HUDEP-2 (cell line): ENCODE results near the gene FAM32A.
"Not testable (repeated sequence)": the region's sequence is repeated elsewhere in the genome, so short reads cannot be mapped to it uniquely, and the experiment has no call there.

ENCODE experiments used
- DNase-seq, 76 experiments: peaks; one replicate each; lab custom pipeline; 2025; ENCODE audit not compliant: unreplicated experiment in 76 of 76; lab: John Stamatoyannopoulos, UW

Gene FAM32A

GRCh38 chr19:16161840-16162239, 23.4 kb upstream of the FAM32A start:
- DNase-seq: no peak

DNA sequence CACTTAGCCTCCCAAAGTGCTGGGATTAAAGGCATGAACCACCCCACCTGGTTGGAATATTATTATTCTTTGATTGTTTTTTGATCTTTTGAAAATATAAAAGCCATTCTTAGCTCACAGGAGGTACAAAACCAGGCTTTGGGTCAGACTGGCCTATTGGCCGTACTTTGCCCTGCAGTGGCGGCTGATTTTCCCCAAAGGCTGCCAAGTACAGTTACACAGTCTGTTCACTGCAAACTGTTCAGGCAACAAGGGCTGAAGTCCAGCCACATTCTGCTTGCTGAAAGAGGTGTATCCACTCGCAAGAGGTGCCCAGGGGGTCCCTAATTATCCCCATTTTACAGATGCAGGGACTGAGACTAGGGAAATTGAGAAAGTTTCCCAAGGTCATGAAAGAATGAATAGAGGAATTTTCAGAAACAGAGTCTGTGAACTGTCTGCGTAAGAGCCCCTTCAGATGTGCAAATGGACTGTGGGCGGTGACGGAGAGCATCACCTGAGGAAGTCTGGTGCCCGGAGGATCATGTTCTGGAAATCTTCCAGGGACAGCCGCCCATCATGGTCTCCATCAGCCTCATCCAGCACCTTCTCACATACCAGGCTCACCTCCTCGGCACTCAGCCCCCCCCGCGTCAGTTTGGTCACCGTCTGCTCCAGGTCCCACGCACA, 20.9 kb upstream of the FAM32A start:
- no peak for DNase-seq

DNA sequence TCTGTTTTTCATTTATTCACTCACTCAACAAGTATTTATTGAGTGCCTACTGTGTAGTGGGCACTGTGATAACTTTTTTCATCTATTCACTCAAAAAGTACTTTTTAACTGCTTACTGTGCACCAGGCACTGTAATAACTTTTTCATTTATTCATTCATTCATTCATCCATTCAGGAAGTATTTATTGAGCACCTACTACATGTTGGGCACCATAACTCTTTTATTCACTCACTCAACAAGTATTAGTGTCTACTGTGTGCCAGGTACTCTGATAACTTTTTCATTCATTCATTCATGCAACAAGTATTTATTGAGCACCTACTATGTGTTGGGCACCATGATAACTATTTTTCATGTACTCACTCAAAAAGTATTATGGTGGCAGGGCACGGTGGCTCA, 18.8 kb upstream of the FAM32A start:
- no peak for DNase-seq

DNA sequence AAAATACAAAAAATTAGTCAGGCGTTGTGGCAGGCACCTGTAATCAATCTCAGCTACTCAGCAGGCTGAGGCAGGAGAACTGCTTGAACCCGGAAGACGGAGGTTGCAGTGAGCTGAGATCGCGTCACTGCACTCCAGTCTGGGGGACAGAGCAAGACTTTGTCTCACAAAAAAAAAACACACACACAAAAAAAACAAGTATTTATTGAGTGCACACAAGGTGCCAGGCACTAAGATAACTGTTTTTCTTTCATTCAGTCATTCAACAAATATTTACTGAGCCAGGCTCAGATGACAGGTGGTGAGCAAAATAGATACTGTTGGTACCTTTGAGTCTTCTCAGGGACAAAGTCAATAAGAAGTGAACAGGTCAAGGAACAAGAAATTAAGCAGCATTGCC, 18.2 kb upstream of the FAM32A start:
- DNase-seq: no peak

- peak in 3 of 76 experiments; percentile 3 to 12 (median 8) for DNase-seq
Observed at GRCh38 chr19:16168465-16169081, 16.6 kb upstream of the FAM32A start.

- no peak for DNase-seq
Observed at GRCh38 chr19:16170134-16170533, 15.1 kb upstream of the FAM32A start.

- DNase-seq: no peak
Observed at GRCh38 chr19:16175954-16176353, 9.3 kb upstream of the FAM32A start.

GRCh38 chr19:16178866-16179265, 6.3 kb upstream of the FAM32A start:
- not testable (repeated sequence) for DNase-seq

- DNase-seq: no peak
Observed at GRCh38 chr19:16180611-16181010, 4.6 kb upstream of the FAM32A start.

GRCh38 chr19:16184665-16185122, 516 bp upstream of the FAM32A start:
- no peak for DNase-seq

- DNase-seq: peak in 30 of 76 experiments; percentile 6 to 48 (median 28)
Observed at GRCh38 chr19:16185768-16186123, 536 bp downstream of the FAM32A start.

GRCh38 chr19:16188521-16188920, 3.3 kb downstream of the FAM32A start:
- no peak for DNase-seq

DNA sequence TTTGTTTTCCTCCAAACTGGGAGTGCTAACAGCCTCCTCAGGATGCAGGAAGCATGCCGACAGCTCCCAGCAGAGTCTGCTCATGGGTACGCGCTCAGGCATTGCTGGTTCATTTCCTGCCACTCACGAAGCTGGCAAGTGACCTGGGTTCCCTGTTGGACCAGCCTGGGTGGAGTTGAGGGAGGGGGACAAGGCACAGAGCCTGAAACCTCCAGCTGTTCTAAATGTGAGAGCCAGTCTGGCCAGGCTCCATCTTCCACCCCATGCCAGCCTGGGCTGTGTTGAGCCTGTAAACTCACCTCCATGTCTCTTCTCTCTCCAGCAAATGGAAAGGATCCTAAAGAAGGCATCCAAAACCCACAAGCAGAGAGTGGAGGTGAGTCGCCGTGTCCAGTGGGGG, 5.0 kb downstream of the FAM32A start:
- DNase-seq: no peak

DNA sequence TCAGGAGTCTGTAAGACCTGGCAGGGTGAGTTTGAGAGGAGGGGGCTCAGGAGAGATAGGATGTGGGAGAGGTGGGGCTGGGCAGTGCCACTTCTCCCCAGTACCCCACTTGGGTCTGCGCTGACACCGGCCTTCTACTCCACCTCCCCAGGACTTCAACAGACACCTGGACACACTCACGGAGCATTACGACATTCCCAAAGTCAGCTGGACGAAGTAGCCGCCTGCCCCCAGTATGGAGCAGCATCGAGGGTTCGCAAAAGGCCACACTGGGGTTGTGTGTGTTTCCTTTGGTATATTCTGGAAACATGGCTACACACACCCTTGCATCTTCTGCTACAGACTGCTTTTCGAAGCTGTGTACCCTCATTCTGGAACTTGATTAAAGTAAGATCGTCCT, 5.5 kb downstream of the FAM32A start:
- no peak for DNase-seq

GRCh38 chr19:16191216-16191908, 6.2 kb downstream of the FAM32A start:
- peak in 1 of 76 experiments; percentile 8 for DNase-seq

DNA sequence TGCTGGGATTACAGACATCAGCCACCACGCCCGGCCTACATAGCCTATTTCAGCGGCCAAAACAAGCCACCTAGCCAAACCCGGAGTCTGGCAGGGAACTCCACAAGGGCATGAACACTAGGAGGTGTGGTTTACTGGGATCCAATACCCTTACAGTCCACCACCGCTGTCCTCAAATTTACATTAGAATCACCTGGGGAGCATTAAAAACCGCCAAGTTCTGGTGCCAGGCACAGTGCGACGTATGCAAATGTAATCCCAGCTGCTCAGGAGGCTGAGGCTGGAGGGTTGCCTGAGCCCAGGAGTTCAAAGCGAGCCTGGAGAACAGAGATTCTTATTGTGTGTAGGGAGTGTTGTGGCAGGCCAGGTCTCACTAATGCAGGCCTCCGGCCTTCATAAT, 8.3 kb downstream of the FAM32A start:
- DNase-seq: no peak

GRCh38 chr19:16197188-16197621, 12.0 kb downstream of the FAM32A start:
- DNase-seq: peak in 35 of 76 experiments; percentile 50 to 99 (median 94)

DNA sequence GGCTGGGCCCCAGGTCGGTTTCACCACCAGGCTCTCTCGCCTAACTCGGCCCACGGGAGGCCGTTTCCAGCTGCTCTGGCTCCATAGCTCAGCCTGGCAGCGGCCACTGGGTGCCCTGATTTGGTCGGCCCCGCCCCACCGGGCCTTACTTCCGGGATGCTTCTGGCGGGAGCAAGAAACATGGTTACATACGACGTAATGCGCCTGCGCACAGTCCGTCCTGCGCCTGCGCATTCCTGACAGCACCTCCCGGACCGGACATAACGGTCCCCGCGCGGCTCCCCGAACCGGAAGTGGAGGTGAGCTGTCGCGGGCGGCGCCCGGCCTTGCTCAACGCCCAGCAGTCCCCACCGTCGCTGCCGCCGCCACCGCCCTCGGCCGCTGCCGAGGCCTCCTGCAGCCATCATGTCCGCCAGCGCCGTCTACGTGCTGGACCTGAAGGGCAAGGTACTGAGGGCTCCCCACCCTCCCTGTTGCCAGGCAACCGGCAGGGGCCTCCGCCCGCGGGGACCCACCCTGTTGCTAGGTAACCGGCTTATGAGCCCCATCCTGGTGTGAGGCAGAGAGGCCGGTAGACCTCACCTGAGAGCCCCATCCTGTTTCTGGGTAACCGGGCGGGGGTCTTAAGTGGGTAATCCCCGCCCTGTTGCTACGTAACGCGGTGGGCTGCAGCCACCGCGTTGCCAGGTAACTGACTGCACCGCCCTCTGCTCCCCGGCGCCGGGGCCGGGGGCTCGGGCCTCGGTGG, 12.6 kb downstream of the FAM32A start, which contains the start of gene AP1M1:
TSS of gene AP1M1 (plus strand) at position 290 of the 748 bp plus-strand sequence. CDS start at position 406, 116 bp downstream.
- DNase-seq: peak; percentile 77 to 100 (median 99)

DNA sequence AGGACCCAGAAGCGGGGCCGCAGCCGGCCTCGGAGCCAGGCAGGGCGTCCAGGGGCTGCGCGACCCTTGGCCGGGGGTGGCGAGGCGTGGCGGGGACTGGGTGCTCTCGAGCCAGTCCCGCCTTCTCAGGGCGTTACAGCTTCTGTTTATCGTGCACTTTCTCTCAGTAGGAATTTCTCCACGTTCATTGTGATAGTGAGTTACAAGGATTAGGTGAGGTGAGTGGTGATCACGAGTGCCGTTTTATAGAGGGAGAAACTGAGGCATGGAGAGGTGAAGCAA, 13.1 kb downstream of the FAM32A start:
- DNase-seq: peak in 2 of 76 experiments; percentile 5 to 53

DNA sequence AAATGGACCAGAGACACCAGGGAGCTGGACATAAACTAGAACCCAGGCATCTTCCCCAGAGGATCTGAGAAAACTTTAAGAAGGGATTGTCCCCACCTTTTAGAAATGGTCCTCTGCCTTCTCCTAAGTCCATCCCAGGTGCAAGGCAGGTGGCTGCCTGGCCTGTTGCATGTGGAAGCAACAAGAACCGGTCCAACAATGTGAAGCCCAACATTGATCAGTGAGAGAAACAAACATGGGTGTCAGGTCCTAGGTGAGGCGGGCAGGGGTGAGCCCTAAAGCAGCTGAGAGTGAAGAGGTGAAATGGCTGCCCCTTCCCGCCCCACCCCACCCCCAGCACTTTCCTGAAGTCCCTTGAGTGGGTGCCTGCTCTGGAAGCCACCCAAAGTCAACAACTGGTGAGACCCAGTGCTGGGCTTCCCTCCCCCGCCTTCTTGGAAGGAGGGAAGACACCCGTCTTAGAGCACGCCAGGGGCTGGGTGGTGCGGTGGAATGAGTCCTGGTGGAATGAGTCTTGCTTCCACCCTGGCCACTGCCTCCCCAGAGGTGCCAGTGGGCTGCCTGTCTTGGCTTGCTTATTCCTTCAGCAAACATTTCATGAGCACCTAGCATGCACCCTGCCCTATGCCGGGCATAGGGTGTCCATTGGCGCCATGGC, 14.2 kb downstream of the FAM32A start:
- no peak for DNase-seq
